Natural killer cell (primary cell): ENCODE measurements around the gene STON1. TPM values are rescaled to one million over a fixed set of nuclear protein-coding genes. Genes with fewer than 3 reads are reported as not detected.
"Not testable (repeated sequence)": the region's sequence is repeated elsewhere in the genome, so short reads cannot be mapped to it uniquely, and the experiment has no call there.

Experiments
- ATAC-seq, 3 donors: fragments of 150-1000 bp in 2 of 3; fragments of 200-7000 bp in 1 of 3; cut with Tn5 transposase; 1 replicate in 1 of 3; 2 replicates in 2 of 3; pipeline ENCODE4 v1.10.0; 2021; ENCODE audit warnings: mild to moderate bottlenecking in 2 of 3, moderate library complexity in 2 of 3
- DNase-seq, 2 donors: peaks; one replicate each; pipeline versions ENCODE4 v3.0.0 to v3.0.0-alpha.2; 2013 to 2021; ENCODE audit warnings: mixed read lengths in 1 of 2
- H3K27ac ChIP-seq: one replicate; pipeline ENCODE4 v1.5.1; 2013; ENCODE audit warnings: mild to moderate bottlenecking, low read length
- H3K27me3 ChIP-seq: one replicate; pipeline ENCODE4 v1.6.1; 2013; ENCODE audit warnings: low read length; ENCODE audit not compliant: control insufficient read depth, insufficient read depth
- H3K36me3 ChIP-seq: one replicate; pipeline ENCODE4 v1.6.1; 2013; ENCODE audit warnings: low read length; ENCODE audit not compliant: control insufficient read depth, insufficient read depth
- H3K4me1 ChIP-seq: one replicate; pipeline ENCODE4 v1.6.1; 2013; ENCODE audit warnings: low read length; ENCODE audit not compliant: control insufficient read depth, insufficient read depth
- H3K4me3 ChIP-seq: one replicate; pipeline ENCODE4 v1.5.1; 2013; ENCODE audit warnings: low read length
- H3K9me3 ChIP-seq: one replicate; pipeline ENCODE4 v1.6.1; 2013; ENCODE audit warnings: low read length; ENCODE audit not compliant: control insufficient read depth, insufficient read depth
- H3K27ac Mint-ChIP-seq, 2 donors: one replicate each; pipeline ENCODE4 v1.8.0; 2022; ENCODE audit warnings: mild to moderate bottlenecking in 2 of 2, mixed read lengths in 2 of 2, moderate library complexity in 1 of 2
- H3K27me3 Mint-ChIP-seq, 2 donors: one replicate each; pipeline ENCODE4 v1.8.0; 2022; ENCODE audit warnings: low read depth in 2 of 2, mixed read lengths in 2 of 2
- H3K36me3 Mint-ChIP-seq: one replicate; pipeline ENCODE4 v1.8.0; 2022; ENCODE audit warnings: mixed read lengths
- H3K4me1 Mint-ChIP-seq, 2 donors: one replicate each; pipeline ENCODE4 v1.8.0; 2022; ENCODE audit warnings: mixed read lengths in 2 of 2
- H3K4me3 Mint-ChIP-seq: one replicate; pipeline ENCODE4 v1.8.0; 2022; ENCODE audit warnings: mild to moderate bottlenecking, moderate library complexity, mixed read lengths
- H3K9me3 Mint-ChIP-seq, 2 donors: one replicate each; pipeline ENCODE4 v1.8.0; 2022; ENCODE audit warnings: mixed read lengths in 2 of 2
- WGBS: methylation state at CpG from one replicate; pipeline ENCODE4 v1.1.7; 2013; ENCODE audit warnings: missing lambda C conversion rate; ENCODE audit not compliant: insufficient coverage; 5-methylcytosine and 5-hydroxymethylcytosine counted together
- intact Hi-C: fragments of 100-400 bp; cut with micrococcal nuclease; formaldehyde crosslinking; loops from one replicate; pipeline ENCODE4 v1.14.2; 2022
- total RNA-seq, 4 donors: library from RNA; stranded (reverse); fragments of 120-200 nt in 1 of 4; gene quantifications; one replicate each; pipeline versions ENCODE4 v1.2.3 to v1.2.4, GENCODE V29; 2013 to 2022
- TF ChIP-seq, protein P1 (sequence below): fragments of 200-600 bp; IDR thresholded peaks from one replicate; pipeline ENCODE4 v1.8.0; 2022; ENCODE audit warnings: antibody characterized with exemption

STON1 gene
- total RNA-seq, 3 donors from 2014 or later (not counting 1 experiment from before 2014, with no cell fraction given), result 1.8 to 4.5 (median 3.0) TPM

DNA sequence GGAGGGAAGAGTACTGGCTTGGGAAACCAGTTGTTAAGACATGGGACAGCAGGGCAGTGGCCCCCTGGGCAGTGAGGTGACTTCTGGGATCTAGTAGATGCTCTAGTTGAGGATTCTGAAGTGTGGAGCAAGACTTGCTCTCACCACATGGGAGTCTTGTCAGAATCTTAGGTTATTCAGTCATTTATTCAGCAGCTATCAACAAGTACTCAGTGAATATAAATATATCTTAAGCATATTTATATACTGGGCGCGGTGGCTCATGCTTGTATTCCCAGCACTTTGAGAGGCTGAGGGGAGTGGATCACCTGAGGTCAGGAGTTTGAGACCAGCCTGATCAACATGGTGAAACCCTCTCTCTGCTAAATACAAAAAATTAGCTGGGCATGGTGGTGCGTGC is 20.0 kb downstream of the STON1 start:
- H3K27me3 Mint-ChIP-seq, result peaks cover 0 to 5% of the 10 kb centered on the region in 2 donors

DNA sequence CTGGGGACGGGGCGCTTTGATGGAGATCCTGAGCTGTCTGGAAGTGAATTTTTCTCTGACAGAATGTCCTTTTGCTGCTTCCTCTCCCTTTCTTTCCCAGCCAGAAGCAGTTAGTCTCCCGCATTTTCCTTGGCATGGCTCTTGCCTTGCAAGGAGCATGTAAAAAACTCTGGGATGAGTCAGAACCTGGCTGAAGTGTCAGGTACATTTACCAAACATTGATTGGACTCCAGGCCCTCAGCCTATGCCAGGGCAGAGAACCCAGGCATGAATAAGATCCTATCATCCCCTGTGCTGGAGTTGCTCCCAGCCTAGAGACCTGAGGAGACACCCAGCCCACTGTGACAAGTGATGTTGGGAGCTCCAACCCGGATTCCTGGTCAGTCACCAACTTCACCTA is 21.6 kb downstream of the STON1 start:
- Mint-ChIP-seq H3K9me3 (no peaks in the 10 kb centered on the region), H3K27ac (no peak overlapping the region), H3K4me3 (no peak overlapping the region), H3K36me3 (no peaks in the 10 kb centered on the region), H3K27me3 (peaks cover 0 to 5% of the 10 kb centered on the region in 2 donors), H3K4me1 (no peaks in the 10 kb centered on the region)
- TF ChIP-seq, protein P1, sequence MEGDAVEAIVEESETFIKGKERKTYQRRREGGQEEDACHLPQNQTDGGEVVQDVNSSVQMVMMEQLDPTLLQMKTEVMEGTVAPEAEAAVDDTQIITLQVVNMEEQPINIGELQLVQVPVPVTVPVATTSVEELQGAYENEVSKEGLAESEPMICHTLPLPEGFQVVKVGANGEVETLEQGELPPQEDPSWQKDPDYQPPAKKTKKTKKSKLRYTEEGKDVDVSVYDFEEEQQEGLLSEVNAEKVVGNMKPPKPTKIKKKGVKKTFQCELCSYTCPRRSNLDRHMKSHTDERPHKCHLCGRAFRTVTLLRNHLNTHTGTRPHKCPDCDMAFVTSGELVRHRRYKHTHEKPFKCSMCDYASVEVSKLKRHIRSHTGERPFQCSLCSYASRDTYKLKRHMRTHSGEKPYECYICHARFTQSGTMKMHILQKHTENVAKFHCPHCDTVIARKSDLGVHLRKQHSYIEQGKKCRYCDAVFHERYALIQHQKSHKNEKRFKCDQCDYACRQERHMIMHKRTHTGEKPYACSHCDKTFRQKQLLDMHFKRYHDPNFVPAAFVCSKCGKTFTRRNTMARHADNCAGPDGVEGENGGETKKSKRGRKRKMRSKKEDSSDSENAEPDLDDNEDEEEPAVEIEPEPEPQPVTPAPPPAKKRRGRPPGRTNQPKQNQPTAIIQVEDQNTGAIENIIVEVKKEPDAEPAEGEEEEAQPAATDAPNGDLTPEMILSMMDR, result no peak
- no peak overlapping the region for H3K27ac ChIP-seq
- 92% methylated on average over 3 of the region's 4 CpGs for WGBS
- ATAC-seq, result no peak
- no peaks in the 10 kb centered on the region for H3K27me3 ChIP-seq
- DNase-seq, result no peak
- no peaks in the 10 kb centered on the region for H3K9me3 ChIP-seq
- H3K36me3 ChIP-seq, result no peaks in the 10 kb centered on the region
- no peaks in the 10 kb centered on the region for H3K4me1 ChIP-seq
- H3K4me3 ChIP-seq, result no peak overlapping the region
- intact Hi-C loops, result no loop called here

More for the DNA sequence above, 20.0 kb downstream of the STON1 start:
- ATAC-seq (no peak), DNase-seq (no peak)
- no peak overlapping the region for H3K4me3 ChIP-seq
- H3K36me3 ChIP-seq, result no peaks in the 10 kb centered on the region
- no peak overlapping the region for H3K4me3 Mint-ChIP-seq
- H3K9me3 Mint-ChIP-seq, result no peaks in the 10 kb centered on the region
- WGBS, result 95% methylated on average over 3 of the region's 3 CpGs
- intact Hi-C loops, result no loop called here
- no peaks in the 10 kb centered on the region for H3K9me3 ChIP-seq
- H3K4me1 Mint-ChIP-seq, result no peaks in the 10 kb centered on the region
- TF ChIP-seq, protein P1, result no peak
- no peaks in the 10 kb centered on the region for H3K36me3 Mint-ChIP-seq
- H3K27ac Mint-ChIP-seq, result no peak overlapping the region
- no peaks in the 10 kb centered on the region for H3K4me1 ChIP-seq
- H3K27ac ChIP-seq, result no peak overlapping the region
- H3K27me3 ChIP-seq, result no peaks in the 10 kb centered on the region

DNA sequence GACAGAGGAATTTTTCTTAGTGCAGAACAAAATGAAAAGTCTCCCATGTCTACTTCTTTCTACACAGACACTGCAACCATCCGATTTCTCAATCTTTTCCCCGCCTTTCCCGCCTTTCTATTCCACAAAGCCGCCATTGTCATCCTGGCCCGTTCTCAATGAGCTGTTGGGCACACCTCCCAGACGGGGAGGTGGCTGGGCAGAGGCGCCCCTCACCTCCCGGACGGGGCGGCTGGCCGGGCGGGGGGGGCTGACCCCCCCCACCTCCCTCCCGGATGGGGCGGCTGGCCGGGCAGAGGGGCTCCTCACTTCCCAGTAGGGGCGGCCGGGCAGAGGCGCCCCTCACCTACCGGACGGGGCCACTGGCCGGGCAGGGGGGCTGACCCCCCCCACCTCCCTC is 25.1 kb downstream of the STON1 start:
- H3K4me3 ChIP-seq, H3K27ac Mint-ChIP-seq, H3K4me1 Mint-ChIP-seq, ATAC-seq, H3K27me3 Mint-ChIP-seq, H3K9me3 Mint-ChIP-seq, H3K36me3 Mint-ChIP-seq, intact Hi-C loops, H3K27ac ChIP-seq, H3K4me3 Mint-ChIP-seq, H3K9me3 ChIP-seq, DNase-seq, H3K27me3 ChIP-seq, H3K4me1 ChIP-seq, H3K36me3 ChIP-seq: not testable (repeated sequence)
- 97% methylated on average over 5 of the region's 21 CpGs for WGBS

GRCh38 chr2:48558456-48558855 is 28.5 kb downstream of the STON1 start:
- Mint-ChIP-seq H3K36me3 (no peaks in the 10 kb centered on the region), H3K4me3 (no peak overlapping the region), H3K4me1 (no peaks in the 10 kb centered on the region), H3K27me3 (peaks cover 0 to 3% of the 10 kb centered on the region in 2 donors), H3K9me3 (no peaks in the 10 kb centered on the region), H3K27ac (no peak overlapping the region)
- Histone ChIP-seq H3K4me3 (no peak overlapping the region), H3K9me3 (no peaks in the 10 kb centered on the region), H3K27me3 (no peaks in the 10 kb centered on the region), H3K27ac (no peak overlapping the region), H3K36me3 (no peaks in the 10 kb centered on the region), H3K4me1 (no peaks in the 10 kb centered on the region)
- ATAC-seq (no peak), DNase-seq (no peak)
- intact Hi-C loops, result no loop called here
- WGBS, result 100% methylated on average over 1 of the region's 1 CpG
- TF ChIP-seq, protein P1, result no peak
